HG02970 (cell line): ENCODE results near the gene HIF3A.

Experiments
- ATAC-seq: cut with Tn5 transposase; IDR thresholded peaks from one replicate; pipeline ENCODE4 v1.9.1; 2021; ENCODE audit warnings: mild to moderate bottlenecking, moderate library complexity, moderate number of reproducible peaks; ENCODE audit not compliant: unreplicated experiment, low FRiP score

Gene HIF3A

DNA sequence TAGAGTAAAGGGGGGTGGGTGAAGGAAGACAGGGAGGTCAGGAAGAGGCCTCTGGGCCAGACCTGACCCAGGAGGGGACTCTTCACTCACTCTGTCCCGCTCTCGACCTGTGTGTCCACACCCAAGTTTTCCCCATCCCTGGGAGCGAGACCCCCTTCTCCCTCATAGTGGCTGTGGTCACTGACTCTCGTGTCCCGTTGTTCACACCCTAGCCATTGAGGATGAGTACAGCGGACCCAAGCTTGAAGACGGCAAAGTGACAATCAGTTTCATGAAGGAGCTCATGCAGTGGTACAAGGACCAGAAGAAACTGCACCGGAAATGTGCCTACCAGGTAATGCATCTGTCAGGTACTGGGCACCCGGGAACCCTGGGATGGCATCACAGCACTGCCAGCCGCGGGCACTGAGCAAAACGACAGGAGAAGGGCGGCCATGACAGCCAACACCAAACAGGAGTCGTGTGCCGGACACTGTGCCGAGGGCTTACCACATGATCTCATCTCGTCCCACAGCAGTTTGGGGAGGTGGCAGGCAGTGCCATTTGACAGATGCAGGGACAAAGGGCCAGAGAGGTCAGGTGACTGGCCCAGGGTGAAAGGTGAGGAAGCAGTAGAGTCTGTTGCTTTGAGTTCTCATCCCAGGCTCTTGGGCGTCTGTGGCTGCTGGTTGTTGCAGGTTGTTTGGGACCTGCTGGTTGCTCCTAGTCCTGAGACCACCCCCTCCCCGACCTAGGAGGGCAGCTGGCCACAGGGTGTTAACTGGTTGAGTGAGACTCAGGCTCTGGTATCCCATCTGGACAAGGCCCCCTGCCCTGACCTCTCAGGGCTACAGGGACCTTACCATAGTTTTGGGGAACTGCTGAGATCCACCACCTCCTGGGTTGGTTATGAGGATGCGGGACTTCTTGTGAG, 79.7 kb downstream of the HIF3A start:
- no peak for ATAC-seq

DNA sequence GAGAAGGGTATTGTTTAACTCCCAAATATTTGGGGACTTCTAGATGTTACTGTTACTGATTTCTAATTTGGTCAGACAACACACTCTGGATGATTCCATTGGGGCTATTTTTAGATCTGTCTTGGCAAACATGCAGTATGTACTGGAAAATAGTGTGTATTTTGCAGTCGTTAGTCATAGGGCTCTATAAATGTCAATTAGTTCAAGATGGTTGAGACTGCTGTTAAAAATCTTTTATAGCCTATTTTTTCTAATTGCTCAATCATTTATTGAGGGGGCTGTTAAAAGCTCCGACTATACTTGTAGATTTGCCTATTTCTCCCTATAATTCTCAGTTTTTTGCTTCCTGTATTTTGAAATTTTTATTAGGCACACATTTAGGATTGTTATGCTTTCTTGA, 81.4 kb downstream of the HIF3A start:
- no peak for ATAC-seq

DNA sequence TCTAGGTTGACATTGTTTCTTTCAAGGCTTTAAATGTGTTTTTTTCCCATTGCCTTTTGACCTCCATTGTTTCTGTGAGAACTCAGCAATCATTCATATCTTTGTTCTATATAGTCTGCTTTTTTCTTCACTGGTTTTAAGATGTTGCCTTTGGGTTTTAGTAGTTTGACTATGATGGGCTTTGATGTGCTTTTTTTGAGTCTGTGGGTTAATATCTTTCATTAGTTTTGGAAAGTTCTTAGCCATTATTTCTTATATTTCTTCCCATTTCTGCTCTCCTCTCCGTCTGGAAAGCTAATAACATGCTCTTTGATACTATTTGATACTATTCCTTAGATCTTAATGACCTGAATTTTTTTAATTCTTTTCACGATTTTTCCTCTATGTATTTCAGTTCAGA, 83.8 kb downstream of the HIF3A start:
- ATAC-seq = no peak

DNA sequence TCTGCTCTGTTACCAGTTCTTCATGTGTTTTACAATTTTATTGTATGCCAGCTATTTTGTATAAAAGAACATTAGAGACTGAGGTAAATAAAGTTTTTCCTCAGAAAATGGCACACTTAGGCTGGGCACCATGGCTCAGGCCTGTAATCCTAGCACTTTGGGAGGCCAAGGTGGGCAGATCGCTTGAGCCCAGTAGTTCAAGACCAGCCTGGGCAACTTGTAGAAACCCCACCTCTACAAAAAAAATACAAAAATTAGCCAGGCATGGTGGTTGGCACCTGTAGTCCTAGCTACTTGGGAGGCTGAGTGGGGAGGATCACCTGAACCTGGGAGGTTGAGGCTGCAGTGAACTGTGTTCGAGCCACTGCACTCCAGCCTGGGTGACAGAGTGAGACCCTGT, 84.5 kb downstream of the HIF3A start:
- no peak for ATAC-seq

DNA sequence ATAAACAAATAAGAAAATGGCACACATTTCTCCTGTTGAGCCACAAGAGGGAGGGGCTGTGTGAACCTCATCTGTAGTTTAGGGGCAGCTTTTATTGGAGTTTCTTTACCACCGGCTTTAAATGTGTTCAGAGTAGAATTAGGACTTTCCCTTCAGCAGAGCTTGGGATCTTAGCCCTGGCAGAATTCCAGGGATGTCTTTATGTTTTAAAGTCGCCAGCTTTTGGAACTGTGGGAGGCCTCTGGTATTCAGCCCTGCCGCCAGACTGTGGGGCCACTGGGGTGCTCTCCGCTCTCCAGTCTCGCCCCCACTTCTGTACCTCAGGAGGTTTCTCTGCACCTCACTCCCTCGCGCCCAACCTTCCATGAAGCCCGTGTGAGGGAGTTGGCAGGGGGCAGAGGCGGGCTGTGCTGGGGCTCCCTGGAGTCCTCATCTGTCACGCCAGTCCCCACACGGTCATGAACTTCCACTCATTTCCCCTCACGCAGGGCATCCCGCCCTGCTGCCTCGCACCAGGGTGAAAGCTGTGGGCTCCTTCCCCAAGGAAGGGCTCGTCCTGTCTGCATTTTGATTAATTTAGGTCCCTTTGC, 85.0 kb downstream of the HIF3A start:
- no peak for ATAC-seq

DNA sequence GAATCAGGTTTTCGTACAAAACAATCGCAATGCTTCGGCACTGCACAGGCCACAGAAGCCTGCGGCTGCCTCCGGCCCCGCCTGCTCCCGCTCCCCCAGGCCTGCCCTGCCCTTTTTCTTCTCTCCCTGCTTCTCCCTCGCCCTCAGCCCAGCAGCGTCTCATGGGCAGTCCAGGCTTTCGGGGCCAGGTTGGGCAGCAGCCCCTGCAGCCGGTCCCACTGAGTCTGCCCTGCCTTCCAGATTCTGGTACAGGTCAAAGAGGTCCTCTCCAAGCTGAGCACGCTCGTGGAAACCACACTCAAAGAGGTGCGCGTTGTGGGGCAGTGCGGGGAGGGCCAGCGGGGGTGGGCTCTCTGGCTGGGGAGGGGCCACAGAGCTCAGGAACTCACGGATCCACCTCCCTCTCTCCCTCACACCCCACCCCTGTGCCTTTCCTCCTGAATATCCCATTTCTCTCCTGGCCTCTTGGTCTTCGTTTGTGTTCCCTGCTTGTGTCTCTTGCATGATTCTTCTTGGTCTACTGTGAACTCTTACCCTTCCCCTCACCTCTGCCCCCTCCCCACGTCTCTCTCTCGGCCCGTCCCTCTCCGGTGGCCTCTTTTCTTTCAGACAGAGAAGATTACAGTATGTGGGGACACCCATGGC, 86.5 kb downstream of the HIF3A start:
- no peak for ATAC-seq

DNA sequence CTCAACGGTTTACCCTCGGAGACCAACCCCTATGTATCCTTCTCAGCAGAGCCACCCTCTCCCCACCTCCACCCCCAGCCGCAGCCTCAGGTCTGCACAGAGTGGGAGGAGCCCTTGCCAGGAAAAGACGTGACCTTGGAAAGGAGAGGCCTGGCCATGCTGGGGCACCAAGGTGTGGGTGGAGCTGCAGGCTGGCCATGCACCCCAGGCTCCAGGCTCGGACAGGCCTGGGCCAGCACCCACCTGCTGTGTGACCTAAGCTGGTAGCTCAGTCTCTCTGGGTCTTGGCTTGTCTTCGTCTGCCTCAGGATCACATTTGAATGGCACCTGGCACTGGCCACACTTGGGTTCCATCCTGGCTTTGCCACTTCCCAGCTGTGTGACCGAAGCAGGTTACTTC, 87.0 kb downstream of the HIF3A start:
- ATAC-seq = no peak

DNA sequence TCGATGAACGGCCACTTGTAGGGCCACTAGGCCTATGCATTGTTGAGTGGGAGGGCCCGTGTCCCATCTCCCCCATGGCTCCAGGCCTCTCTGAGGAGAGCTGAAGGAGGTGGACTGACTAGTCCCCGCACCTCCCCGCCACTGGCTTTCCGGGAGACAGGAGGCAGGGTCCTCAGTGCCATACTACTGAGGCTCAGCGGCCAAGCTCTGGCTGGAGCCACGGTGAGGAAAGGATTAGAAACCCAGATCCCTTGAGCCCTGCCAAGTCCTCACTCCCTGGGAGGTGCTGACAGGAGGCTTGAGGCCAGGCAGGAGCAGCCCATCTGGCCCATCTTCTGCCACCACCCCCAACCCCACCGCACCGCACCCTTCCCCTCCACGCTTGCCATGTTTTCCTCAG, 87.6 kb downstream of the HIF3A start:
- no peak for ATAC-seq

DNA sequence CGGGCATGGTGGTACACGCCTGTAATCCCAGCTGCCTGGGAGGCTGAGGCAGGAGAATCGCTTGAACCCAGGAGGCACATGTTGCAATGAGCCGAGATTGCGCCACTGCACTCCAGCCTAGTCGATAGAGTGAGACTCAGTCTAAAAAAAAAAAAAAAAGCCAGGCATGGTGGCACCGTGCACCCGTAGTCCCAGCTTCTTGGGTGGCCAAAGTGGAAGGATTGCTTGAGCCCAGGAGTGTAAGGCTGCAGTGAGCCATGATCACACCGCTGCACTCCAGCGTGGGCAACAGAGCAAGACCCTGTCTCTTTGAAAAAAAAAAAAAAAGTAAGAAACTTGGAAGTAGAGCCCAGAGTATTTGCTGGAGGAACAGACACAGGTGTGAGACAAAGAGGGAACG, 88.8 kb downstream of the HIF3A start:
- no peak for ATAC-seq

DNA sequence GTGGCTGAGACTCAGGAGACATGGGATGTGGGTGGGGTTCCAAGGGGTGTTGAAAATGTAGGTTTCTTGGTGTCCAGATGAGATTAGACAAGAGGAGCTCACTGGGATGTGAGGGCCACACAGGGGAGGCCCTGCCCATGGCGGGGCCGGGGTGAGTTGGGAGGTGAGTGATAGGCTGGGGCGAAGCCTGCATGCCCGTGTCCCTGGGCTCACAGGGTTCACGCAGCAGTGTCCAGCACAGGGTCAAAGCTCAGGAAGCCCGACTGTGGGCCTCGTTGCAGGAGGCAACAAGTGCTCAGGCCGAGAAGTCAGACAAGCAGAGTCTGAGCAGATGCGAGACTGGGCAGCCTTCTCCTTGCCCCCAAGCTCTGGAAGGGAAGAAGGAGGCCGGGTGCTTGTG, 89.3 kb downstream of the HIF3A start:
- ATAC-seq = no peak

DNA sequence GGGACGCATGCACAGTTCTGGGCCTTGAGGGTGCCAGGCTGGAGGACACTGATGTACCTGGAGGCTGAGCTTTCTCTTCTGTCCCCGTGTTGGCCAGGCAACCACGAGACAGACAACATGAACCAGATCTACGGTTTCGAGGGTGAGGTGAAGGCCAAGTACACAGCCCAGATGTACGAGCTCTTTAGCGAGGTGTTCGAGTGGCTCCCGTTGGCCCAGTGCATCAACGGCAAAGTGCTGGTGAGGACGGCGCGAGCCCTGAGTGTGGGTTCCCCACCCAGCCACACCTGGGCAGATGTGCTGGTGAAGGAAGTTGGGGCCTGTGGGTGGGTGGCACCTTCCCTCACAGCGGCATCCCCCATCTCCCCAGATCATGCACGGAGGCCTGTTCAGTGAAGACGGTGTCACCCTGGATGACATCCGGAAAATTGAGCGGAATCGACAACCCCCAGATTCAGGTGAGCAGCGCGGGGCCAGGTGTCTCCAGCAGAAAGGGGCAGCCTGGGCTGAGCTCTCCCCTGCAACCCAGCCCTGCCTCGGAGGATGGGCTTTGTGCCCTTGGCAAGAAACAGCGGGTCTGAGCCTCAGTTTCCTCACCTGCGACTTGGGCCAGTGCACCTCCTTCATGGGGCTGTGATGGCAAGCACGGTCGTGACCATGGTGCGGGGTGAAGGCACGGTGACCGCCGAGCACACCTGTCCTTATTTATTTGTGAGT, 90.3 kb downstream of the HIF3A start:
- no peak for ATAC-seq

DNA sequence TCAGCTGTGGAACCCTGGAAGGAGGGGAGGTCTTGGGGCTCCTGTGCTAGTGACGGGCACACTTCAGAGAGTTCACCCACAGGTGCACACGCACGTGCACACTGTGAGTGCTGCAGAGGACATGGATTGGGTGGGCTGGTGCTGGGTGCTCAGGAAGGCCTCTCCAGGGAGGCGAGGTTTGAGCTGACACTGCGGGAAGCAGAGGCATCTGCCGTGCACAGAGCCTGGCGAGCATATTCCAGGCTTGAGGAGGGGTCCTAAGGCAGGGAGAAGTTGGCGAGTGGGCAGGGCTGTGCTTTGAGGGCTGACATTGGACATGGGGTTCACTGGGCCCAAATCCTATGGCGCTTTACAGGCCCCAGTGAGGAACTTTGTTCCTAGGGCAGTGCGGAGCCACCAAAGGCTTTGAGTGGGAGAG, 90.9 kb downstream of the HIF3A start:
- ATAC-seq = no peak

DNA sequence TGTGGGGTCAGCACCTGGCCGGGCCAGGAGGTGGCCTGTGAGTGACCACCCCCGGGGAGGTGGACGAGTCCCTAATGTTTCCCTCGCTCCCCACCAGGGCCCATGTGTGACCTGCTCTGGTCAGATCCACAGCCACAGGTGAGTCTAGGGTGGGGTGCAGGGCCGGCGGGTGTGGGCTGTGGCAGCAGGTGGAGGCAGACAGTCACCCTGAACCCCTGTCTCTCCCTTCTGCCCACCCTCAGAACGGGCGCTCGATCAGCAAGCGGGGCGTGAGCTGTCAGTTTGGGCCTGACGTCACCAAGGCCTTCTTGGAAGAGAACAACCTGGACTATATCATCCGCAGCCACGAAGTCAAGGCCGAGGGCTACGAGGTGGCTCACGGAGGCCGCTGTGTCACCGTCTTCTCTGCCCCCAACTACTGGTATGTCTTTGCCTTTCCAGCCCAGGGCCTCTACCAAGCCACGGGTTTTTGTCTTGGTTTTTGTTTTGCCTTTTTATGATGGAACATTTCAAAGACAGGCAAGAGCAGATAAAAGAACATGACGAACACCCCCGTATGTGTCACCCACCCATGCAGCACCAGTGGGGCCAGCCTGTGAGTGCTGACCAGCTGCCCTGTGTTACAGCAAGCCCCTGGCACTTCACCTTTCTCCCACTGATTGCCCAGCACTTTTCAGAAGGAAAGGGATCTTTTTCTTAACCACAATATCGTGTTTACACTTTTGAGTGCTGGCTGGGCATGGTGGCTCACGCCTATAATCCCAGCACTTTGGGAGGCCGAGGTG, 91.7 kb downstream of the HIF3A start:
- ATAC-seq = no peak

DNA sequence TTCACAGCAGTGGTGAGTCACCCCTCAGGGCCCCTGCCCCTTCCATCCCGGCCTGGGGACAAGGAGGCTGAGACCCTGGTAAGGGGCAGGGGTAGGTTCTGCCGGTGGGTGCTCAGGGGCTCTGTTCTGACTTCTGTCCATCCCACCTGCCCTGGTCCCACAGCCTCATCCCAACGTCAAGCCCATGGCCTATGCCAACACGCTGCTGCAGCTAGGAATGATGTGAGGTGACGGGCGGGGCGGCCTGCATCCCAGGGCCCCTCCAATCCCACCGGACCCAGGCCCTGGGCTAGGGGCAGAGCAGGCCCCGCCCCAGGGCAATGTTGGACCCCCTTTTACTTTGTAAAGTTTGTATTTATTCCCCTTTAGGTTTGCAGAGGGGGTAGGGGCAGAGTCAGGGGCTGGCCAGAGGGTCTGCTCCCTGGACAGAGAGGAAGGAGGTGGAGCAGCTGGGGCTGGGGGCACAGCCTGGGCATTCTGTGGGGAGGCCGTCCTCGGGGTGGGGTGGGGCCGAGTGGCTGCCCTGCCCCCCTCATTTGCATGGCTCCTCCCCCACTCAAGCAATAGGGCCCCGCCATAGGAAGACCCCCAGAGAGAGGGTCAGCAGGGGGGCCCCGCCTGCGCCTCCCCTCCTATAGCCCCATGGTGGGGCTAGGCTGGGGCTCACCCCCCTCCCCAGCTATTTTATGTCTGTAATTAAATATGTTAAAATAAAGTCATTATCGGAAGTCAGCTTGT, 93.4 kb downstream of the HIF3A start:
- ATAC-seq = no peak

DNA sequence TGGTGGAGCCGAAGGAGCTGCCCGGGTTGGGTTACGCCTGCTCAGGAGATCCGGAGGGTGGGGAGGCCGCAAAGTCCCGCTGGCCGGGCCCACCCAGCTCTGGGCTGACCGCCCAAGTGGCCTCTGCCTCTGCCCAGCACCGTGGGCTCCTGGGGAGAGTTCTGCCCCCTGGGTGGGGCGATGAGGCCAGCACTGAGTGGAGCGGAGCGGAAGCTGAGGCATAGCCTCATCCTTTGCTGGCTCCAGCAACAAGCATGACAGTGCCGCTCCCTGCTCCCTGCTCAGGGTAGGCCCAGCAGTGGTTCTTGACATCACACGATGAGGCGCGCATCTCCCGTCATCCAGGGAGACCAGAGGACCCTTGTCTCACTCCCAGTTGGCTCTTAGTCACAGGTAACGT, 94.0 kb downstream of the HIF3A start:
- no peak for ATAC-seq

DNA sequence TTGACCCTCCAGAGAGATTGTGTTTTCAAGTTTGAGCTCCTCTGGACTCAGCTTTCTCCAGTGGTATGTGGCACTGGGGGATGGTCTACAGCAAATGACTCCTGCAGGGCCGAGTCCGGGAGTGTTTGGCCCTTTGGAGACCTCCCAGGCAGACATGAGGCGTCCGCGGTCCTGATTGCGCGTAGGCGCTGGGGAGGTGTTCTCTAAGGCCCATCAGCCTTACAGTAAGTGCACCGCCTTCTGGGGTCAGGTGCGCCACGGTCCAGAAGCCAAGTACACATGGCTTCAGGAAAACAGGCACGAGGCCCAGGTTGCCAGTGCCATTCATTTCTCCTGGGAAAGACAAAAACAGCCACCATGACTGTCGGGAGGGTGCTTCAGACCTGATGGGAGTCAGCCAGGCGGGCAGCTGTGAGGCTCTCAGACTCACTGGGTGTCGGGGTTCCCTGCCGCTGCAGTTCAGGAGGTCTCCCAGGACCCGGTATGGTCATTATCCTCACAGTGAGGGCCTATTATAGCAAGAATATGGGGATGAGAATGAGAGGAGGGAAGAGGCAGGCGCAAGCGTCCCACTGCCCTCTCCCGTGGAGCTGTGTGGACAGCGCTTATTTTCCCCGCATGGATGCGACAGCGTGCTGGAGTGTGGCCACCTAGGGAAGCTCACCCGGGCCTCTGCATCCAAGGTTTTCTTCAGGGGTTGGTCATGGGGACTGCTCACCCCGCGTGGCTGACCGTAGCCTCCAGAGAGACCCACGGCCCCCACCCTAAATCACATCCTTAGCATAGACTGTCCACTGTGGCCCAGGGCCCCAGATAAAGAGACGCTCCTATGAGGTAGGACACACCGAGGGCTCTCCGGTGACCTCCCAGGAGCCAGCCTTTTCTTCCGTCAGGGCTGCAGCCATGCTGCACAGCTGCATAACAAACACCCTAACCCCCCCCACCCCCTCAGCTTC, 94.7 kb downstream of the HIF3A start:
- ATAC-seq = no peak

DNA sequence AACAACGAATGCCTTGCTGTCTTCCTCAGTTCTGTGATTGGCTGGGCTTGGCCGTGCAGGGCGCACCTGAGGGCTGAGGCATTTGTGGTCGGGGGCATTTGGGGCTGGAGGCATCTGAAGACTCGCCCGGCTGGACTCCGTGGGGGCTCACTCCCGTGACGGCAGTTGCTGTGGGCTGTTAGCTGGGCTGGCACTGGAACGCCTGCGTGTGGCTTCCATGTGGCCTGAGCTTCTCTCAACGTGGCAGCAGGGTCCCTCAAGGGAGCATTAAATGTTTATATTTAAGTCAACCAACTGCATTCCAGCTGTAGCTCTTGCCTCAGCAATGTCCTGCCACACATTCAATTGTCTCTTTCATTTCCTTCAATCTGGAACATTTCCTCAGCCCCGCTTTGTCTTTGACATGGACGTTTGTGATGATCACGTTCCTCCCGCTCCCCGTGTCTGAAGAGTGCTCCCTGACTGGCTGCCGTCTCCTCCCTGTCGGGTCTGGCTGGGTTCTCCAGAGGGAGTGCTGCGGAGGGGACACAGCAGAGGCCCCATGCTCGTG, 95.5 kb downstream of the HIF3A start:
- ATAC-seq = no peak

DNA sequence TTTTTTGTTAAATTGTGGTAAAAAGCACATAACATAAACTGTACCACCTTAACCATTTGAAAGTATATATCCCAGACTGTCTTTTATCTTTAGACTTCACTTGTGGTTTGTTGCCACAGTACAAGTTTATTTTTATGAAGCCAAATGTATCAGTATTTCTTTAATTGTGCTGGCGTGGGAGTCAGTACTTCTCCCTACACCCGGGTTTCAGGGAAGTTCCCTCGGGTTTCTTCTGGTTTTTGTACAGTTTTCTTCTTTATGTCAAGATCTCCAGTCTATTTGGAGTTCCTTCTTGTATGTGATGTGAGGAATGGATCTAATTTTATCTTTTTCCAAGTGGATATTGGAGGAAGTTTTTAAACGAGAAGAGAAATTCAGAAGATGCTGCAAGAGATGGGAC, 96.0 kb downstream of the HIF3A start:
- ATAC-seq = no peak
